HG02970 (cell line): ENCODE measurements around the gene ARID5A.
A peak's percentile ranks its signal among the peaks of the same experiment; 100 is the strongest.
"Not testable (repeated sequence)": the region's sequence is repeated elsewhere in the genome, so short reads cannot be mapped to it uniquely, and the experiment has no call there.

ENCODE experiments used
- ATAC-seq: cut with Tn5 transposase; IDR thresholded peaks from one replicate; pipeline ENCODE4 v1.9.1; 2021; ENCODE audit warnings: mild to moderate bottlenecking, moderate library complexity, moderate number of reproducible peaks; ENCODE audit not compliant: unreplicated experiment, low FRiP score

The ARID5A gene

GRCh38 chr2:96536445-96537065 is at the start of gene ARID5A:
Gene ARID5A (plus strand): TSS chr2:96536752. CDS start chr2:96536827, 75 bp downstream.
- peak; percentile 36 for ATAC-seq

GRCh38 chr2:96489261-96489660 is 47.3 kb upstream of the ARID5A start:
- ATAC-seq, result no peak

GRCh38 chr2:96489663-96490062 is 46.9 kb upstream of the ARID5A start:
- ATAC-seq, result no peak

GRCh38 chr2:96491860-96492497 is 44.6 kb upstream of the ARID5A start:
- no peak for ATAC-seq

- ATAC-seq, result no peak
Measured at GRCh38 chr2:96493072-96493471, 43.5 kb upstream of the ARID5A start.

- ATAC-seq, result no peak
Measured at GRCh38 chr2:96494188-96494587, 42.4 kb upstream of the ARID5A start.

- no peak for ATAC-seq
Measured at GRCh38 chr2:96495982-96496629, 40.4 kb upstream of the ARID5A start.

GRCh38 chr2:96498021-96498431 is 38.5 kb upstream of the ARID5A start:
- no peak for ATAC-seq

- not testable (repeated sequence) for ATAC-seq
Measured at GRCh38 chr2:96498611-96499010, 37.9 kb upstream of the ARID5A start.

GRCh38 chr2:96499061-96499960 is 37.2 kb upstream of the ARID5A start:
- ATAC-seq, result no peak

- no peak for ATAC-seq
Measured at GRCh38 chr2:96500385-96501066, 36.0 kb upstream of the ARID5A start.

- no peak for ATAC-seq
Measured at GRCh38 chr2:96501471-96501874, 35.1 kb upstream of the ARID5A start.

- ATAC-seq, result no peak
Measured at GRCh38 chr2:96501886-96502810, 34.4 kb upstream of the ARID5A start.

GRCh38 chr2:96502891-96503636 is 33.5 kb upstream of the ARID5A start:
- ATAC-seq, result no peak

GRCh38 chr2:96503637-96504243 is 32.8 kb upstream of the ARID5A start:
- ATAC-seq, result no peak

GRCh38 chr2:96505231-96505889 is 31.2 kb upstream of the ARID5A start, which contains the start of gene NEURL3:
Gene NEURL3 (minus strand): TSS chr2:96505357. CDS start chr2:96505286, 71 bp downstream.
- ATAC-seq, result no peak
